Gastroesophageal sphincter (tissue), 3 donors: ENCODE results near the gene STAMBP.

ENCODE experiments used
- CTCF ChIP-seq, 4 experiments: fragments of 200-600 bp in 2 of 4; fragments of 450-650 bp in 2 of 4; sonication (generic) in 1 of 4; IDR thresholded peaks; one replicate each; pipeline ENCODE4 v1.5.1; 2017 to 2019; ENCODE audit warnings: antibody characterized with exemption in 4 of 4, mild to moderate bottlenecking in 2 of 4, moderate library complexity in 2 of 4
- POLR2A ChIP-seq, 2 donors: fragments of 450-650 bp; IDR thresholded peaks; one replicate each; pipeline ENCODE4 v1.6.1; 2017; ENCODE audit warnings: antibody characterized with exemption in 2 of 2, mild to moderate bottlenecking in 2 of 2, moderate library complexity in 1 of 2
- POLR2AphosphoS5 ChIP-seq: sonication (generic); formaldehyde crosslinking; IDR thresholded peaks from one replicate; pipeline ENCODE4 v1.6.1; 2017; ENCODE audit warnings: antibody characterized with exemption

DNA sequence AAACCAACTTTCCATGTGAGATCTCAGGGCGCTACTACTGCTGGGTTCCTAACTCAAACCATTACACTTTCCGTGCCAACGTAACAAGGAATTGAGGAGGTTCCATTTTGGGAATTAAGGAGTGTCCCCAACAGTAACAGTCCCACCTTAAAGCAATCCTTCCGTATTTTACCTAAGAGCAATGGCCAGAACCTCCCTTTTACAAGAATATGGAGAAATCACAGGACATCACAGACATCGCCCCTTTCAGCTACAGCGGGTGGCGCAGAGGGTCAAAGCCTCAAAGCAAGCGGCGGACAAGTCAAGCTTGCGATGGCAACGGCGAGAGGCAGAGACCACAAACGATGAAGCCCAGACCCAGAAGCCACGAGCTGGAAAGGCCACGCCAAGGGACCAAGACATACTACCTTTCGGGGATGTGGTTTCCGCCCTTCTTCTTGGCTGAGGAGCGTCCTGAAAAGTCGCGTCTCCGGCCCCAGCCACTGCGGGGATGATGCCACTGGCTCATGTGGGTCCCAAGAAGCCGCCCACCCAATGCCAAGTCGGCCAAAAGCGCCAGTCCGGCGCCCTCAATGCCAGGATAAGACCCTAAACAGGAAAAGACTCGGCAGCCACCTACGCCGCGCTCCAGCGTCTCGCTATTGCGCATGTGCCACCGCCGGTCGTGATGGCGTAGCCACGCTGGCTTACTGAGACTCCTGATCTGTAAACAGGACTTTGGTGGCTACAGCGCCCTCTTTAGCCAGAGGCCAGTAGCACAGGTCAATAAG, 49.1 kb upstream of the STAMBP start, which contains the start of gene DUSP11:
- peak; percentile 73 to 96 (median 84) for TF ChIP-seq CTCF (IDR thresholded peaks at IDR 0.05)
- peak; percentile 94 for TF ChIP-seq POLR2AphosphoS5
- TF ChIP-seq POLR2A (IDR thresholded peaks at IDR 0.05), result peak; percentile 77 to 87
